HG03039 (cell line): ENCODE measurements around the gene LRRC49.

ENCODE experiments used
- ATAC-seq: cut with Tn5 transposase; IDR thresholded peaks from one replicate; pipeline ENCODE4 v1.9.1; 2021; ENCODE audit warnings: mild to moderate bottlenecking, moderate library complexity; ENCODE audit not compliant: unreplicated experiment

LRRC49 gene

GRCh38 chr15:71084264-71084663 is 191.6 kb downstream of the LRRC49 start:
- ATAC-seq, result no peak

DNA sequence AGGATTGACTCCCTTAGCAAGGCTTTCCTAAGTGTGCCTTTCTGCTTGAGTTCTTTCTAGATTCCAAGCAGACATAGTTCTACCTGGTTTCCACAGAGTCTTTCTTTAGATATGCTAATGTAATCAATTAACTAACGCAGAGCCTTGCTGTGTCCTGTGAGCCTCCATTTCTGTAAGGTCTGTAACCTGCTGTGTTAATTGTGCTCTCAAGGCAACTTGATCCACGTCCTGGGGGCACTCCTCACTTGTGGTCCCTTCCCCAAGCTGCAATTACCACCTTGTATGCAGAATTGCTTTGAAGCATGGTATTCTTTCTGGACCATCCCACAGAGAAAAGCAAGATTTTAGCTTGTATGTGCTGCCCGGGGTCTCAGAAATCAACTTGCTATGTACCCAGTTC is 193.2 kb downstream of the LRRC49 start:
- ATAC-seq, result no peak

- no peak for ATAC-seq
Measured at GRCh38 chr15:71088155-71088554, 195.5 kb downstream of the LRRC49 start.

DNA sequence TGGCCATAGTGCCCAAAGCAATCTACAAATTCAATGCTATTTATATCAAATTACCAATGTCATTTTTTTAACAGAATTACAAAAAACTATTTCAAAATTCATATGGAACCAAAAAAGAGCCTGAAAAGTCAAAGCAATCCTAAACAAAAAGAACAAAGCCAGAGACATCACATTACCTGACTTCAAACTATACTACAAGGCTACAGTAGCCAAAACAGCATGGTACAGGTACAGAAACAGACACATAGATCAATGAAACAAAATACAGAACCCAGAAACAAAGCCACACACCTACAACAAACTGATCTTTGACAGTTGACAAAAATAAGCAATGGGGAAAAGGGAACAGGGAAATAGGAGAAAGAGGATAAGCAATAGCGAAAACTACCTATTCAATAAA is 196.1 kb downstream of the LRRC49 start:
- ATAC-seq, result no peak

DNA sequence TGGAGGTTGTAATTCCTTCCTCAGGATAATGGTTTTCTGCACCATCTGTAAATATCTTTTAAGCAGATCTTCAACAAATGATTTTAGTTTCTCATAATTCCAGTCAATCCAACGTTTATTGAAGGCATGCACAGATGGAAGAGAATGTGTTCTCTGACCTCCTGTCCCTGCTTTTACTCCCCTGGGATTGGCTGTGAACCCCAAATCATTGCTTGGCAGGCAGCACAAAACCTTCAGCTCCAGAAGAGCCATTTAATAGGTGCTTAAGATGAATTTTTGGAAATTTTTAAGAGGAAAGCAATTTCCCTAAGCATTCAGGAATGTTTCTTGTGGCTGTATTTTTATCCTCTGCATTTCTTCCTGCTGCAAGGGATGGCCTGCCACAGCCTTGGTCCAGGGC is 197.2 kb downstream of the LRRC49 start:
- no peak for ATAC-seq

DNA sequence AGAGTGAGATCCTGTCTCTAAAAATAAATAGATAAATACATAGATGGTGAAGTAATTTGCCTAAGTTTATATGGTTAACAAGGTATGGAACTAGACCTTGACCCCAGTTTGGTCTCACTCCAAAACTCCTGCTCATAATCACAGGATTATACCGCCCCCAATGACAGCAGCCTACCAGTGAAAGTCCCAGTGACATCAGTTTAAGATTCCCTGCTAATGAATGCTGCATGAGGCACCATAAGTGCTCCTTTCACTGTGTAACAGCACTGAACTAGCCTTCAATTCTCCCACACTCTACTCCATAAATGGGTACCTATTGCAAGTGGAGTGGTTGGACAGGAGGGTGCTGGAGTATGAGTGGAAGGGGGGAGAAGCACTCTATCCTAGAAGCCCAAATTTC is 199.0 kb downstream of the LRRC49 start:
- no peak for ATAC-seq

DNA sequence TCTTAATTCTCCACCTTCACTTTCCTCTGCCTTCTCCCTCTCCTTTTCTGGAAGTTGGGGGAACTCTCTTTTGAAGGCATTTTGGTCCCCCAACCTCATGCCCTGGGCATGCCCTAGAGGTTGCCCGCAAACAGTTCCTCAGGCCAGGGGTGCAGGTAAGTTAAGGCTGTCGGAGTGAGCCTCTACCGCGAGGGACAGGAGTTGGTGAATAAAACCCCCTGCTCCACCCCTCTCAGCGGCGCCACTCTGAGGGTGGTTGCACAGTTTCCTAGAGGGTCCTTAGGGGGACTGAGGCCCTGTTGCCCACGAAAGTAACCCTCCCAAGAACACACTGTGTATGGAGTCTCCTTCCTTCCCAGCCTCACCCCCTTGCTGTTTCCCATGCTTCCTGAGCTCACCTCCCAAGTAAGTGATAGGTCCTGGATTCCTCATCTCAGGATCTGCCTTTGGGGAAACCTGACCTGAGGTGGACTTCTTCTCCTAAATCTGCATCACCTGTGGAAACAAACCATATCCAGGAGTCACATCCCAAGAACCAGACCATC is 199.5 kb downstream of the LRRC49 start:
- no peak for ATAC-seq

DNA sequence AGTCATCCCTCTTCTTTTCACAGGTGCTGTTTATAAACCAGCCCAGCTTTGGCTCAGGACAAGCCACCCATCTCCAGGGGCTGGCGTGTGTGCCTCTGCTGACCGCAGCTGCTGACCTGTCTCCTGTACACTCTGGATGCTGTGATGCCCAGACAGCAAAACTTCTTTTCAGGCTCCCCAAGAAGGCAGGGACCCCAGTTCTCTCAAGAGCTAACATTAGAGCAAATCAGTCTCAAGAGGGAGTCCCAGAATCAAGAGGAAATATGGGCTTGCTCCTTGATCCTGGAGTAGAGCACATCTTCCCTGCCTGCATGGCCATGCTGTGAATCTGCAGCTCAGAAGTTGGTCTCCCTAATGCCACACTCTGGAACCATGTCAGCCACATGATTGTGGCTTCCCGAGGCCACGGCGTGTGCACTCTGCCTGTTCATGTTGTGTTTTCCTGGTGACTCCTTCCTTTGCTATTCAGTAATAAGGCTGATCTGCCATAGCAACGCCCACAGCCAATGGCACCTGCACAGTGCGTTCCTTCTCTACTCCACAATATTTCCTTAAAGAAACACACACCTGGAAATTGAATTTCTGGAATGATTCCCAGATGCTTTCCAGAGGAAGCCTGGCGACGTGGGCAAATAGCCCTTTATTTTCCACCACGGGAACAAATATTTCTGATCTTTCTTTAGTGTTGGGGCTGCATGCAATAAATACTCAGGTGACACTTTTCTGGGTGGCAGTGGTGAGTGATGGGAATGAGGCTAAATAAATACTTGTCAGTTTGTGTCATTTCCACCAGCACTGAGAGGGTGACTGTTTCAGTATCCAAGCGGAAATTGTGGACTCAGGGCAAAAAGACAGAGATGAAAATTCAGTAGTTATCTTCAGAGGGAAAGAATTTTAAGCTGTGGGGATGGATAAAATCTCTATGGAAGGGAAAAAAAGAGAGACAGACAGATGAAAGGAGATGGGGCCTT is 200.7 kb downstream of the LRRC49 start:
- no peak for ATAC-seq

DNA sequence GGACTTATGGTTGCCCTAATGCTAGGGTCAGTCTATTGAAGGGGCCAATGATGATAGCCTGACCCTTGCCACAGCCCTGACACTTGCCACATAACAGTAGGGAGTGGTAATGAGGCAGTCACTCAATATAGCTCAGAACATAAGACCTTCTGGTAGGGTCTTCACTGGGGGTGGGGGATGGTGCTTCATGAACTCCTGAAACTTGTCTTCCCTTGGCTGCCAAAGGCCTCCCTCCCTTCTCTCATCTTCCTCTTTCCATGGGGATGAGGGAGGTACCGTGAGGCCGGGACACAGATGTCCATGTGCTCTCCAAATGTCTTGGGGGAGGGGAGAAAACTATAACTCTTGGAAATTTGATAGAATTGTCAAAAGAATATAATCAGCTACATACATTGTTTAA is 201.5 kb downstream of the LRRC49 start:
- no peak for ATAC-seq

DNA sequence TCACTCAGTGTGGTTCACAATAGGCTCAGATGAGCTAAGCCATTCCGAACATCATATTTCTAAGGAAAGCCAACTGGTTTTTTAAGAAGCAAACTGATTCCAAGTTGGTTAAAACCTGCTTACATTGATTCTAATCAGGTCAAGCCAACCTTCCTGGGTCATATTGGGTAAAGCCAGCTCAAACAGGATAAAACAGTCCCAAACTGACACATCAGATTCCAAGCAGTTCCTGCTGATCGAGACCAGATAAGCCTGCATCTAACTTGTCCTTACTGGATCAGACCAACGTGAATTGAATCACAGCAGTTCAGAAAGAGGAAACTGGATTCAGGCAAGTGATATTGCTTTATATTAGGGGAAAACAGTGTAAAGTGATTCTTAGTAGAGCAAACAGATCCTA is 204.1 kb downstream of the LRRC49 start:
- ATAC-seq, result no peak

DNA sequence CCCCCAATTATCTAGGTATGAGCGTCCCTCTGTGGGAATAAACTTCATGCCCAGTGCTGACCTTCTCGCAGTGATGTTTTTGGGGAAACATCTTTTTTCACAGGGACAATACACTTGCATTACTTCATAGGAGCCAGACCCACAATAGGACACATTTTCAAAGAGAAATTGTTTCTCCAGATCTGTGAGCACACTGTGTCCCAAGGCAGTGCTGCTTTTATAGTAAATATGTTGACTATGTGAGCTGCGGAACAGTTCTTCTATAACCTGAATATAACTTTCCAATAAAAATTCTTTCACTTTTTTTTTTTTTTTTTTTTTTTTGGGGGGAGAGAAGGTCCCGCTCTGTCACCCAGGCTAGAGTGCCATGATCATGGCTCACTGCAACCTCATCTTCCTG is 205.3 kb downstream of the LRRC49 start:
- ATAC-seq, result no peak

- ATAC-seq, result no peak
Measured at GRCh38 chr15:71098920-71099319, 206.3 kb downstream of the LRRC49 start.
